ENCODE measurements around the gene SLC66A2.

The SLC66A2 gene

DNA sequence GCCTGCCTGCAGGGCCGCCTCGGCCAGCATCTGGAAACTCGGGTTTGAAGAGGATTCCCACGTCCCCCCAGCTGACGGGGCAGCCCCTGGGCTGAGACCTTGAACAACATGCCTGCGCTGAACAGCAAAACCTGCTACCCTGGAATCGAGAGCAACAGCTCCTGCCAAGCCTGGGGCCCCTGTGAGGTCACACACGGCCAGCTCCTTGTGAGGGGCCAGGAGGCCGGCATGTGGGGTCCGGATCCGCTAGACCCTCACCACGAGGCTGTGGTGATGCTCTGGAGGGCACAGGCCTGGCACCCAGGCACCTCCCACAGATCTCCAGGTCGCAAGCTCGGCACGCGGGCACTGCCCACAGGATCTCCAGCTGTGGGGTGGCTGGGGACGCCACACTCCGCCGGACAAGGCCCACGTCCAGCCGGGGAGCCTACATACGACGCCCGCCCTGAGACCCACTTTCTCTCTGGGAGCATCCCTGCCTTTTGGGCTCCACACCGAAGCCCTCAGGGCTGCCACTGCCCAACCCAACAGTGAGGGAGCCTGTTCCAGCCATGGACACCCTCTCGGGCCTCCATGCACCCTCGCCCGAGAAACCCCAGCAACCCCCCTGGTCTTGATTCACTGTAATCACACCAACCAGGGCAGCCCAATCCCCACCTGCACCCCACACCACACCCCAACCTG lies 34.1 kb downstream of the SLC66A2 start:
- DNase-seq, result no peak

DNA sequence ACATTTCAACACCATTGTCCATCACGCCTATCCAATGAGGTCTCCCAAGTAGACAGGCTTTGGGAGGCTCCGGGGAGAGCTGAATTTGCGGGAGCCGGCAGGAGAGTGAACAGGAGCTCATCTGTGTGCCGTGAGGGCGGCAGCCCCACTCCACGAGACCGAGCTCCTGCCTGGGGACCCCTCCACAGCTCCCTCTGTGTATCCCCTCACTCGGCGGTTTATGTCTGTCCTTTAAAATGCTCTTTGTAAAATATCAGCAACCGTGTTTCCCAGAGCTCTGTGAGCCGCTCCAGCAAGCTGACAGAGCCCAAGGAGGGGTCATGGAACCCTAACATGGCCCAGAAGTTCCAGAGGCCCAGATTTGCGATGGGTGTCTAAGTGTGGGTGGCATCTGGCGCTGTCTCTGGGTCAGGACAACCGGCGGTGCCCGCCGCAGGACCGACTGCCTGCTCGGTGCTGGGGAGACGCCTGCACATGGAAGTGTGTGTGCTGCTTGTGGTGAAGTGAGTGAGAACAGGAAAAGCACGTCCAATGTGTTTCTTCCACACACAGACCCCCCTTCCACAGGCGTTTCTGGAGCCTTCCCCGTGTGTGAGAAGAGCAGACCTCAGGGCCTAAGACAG lies 34.8 kb downstream of the SLC66A2 start:
- DNase-seq, result no peak

DNA sequence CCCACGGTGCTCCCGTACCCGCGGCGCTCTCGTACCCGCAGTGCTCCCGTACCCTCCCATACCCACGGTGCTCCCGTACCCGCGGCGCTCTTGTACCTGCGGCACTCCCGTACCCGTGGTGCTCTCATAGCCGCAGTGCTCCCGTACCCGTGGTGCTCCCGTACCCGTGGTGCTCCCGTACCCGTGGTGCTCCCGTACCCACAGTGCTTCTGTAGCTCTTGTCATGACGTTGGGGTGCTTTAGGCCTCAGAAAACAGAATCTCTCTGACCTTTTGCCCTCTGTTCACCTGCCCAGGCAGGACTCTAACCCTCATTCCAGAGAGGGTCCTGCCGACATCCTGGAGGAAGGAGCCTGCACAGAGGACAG lies 35.3 kb downstream of the SLC66A2 start:
- DNase-seq, result no peak

DNA sequence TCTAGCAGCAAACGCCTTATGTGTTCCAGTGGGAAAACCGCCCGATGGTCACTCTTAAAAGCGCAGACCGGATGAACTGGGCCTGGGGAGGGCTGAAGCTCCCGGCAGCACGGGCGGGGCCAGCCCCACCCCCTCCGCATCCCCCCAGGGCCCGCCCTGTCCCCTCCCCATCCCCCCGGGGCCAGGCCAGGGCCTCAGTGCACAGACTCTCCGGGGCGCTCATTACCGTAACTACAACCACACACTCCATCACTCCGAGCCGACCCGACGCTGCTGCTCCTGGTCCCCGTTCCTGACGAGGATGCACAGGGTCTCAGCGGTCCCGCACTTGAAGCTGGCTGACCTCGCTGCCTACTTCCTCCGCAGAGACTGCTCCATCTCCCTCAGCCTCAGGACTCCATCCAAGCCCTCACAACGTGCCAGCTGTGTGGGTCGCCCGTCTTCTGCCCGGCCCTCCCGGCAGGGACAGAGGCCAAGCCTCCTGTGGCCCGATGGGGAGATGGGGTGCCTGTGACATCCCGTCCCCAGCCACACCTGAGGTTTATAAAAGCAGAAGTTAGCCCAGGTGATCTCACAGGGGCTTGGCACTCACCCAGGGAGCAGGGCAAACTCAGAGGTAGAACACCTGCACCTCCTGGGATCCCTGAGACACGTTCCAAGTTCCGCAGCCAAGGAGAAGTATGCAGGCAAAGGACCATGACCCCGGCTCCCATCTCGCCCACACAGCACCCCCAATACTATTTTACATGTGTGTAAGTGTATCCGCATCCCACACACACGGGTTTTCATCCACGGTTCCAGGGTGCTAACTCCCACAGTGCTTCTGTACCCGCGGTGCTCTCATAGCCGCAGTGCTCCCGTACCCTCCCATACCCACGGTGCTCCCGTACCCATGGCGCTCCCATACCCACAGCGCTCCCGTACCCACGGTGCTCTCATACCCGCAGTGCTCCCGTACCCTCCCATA lies 36.0 kb downstream of the SLC66A2 start:
- DNase-seq, result no peak

DNA sequence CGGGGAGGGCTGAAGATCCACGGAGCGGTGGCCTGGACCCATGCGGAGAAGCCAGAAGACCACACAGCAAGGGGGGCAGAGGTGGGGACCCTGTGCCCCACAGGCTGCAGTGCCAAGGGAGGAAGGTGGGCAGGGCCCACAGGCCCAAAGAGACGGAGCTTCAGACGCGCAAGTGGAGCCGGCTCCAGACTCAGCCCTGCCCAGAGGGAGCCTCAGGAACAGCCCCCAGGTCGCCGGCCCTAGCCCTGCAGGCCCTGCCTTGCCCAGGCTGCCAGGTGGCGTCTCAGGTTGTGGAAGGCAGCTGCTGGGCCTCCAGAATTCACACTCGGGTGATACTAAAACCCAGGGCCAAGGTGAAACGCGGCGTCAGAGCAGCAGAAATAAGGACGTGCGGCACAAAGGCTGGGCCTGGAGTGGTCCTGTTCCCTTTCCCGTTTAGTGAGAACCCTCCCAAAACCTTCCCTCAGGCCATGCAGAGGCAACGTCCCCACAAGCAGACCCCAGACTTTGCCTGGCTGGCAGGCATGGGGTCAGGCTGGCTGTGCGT lies 36.8 kb downstream of the SLC66A2 start:
- DNase-seq, result no peak

DNA sequence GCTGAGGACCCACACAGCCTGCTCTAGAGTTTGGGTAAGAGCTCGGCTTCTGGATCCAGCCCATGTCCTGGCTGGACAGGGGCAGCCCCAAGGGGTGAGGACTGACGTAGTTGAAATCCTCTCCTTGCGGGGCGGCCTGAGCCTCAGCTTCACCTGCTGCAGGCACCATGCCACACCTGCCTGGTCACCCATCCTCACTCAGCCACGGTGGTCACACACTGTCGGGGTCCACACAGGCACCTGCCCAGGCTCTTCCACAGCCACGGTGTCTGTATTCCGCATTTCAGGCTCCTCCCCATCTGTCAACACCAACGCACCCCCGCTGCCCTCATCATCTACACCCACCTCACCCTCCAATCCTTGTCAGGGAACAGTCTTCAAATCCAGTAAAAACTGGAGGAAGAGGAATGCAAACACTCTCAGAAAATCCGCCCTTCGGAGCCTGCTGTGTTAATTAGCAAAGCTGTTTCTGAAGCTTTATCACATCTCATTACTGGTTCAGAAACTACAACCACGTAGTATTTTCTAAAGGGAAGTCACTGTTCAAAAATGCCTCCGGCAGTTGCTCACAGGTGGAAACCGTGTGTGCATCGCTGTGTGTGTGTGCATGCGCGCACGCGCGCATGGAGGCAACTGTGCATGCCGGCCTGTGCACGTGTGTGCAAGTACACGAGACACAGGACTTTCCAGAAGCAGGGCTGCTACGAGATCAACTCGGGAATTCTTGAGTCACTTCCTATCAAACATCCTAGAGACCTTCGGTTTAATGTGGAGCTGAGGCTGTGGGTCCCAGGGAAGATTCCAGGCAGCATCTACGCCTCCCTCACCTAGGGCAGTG lies 38.2 kb downstream of the SLC66A2 start:
- DNase-seq, result no peak

DNA sequence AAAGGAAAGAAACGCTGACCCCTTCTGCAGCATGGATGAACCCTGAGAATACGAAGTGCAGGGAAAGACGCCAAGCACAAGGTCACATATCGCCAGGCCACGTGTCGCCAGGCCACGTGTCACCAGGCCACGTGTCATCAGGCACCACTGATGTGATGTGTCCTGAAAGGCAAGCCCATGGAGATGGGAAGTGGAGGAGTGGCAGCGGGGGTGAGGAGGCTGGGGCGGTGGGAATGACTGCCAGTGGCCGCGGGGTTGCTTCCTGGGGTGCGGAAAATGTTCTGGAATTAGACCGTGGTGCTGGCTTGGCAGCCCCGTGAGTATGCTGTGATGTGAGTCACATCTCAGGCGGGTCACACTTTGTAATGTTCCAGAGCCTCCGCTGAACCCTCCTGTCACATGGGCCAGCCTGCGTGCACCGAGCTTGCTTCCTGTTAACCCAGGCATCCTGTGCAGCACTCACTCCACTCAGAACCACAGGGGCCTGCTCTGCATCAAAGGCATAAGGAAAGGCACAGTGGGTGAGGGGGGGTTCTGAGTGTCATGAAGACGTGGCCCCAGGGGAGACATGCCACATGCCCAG lies 39.0 kb downstream of the SLC66A2 start:
- no peak for DNase-seq

DNA sequence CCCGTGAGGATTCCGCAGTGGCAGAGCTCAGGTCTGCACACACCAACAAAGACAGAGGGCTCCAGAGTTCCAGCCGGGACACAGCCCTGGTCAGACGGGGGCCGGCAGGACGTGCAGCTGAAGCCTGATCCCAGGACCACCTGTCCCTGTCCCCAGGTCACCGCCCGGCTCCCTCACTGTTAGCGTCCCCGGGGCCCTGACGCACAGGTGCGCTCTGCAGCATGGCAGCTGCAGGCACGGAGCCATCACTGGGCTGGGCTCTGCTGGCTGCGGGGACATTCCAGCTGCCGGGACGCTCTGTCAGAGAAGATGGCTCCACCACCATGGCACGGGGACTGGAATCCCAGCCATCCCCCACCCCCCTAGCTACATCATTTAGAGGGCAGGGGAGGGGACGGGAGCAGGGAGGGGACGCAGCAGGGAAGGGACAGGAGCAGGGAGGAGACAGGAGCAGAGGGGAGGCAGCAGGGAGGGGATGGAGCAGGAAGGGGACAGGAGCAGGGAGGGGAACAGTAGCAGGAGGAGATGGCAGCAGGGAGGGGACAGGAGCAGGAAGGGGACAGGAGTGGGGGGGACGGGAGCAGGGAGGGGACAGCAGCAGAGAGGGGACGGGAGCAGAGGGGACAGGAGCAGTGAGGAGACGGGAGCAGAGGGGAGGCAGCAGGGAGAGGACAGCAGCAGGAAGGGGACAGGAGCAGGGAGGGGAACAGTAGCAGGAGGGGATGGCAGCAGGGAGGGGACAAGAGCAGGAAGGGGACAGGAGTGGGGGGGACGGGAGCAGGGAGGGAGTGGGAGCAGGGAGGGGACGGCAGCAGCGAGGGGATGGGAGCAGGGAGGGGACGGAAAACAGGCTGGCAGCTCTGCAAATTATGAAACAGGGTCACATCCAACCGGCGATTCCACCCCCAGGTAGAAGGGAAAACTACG lies 39.8 kb downstream of the SLC66A2 start:
- peak; percentile 72 for DNase-seq

DNA sequence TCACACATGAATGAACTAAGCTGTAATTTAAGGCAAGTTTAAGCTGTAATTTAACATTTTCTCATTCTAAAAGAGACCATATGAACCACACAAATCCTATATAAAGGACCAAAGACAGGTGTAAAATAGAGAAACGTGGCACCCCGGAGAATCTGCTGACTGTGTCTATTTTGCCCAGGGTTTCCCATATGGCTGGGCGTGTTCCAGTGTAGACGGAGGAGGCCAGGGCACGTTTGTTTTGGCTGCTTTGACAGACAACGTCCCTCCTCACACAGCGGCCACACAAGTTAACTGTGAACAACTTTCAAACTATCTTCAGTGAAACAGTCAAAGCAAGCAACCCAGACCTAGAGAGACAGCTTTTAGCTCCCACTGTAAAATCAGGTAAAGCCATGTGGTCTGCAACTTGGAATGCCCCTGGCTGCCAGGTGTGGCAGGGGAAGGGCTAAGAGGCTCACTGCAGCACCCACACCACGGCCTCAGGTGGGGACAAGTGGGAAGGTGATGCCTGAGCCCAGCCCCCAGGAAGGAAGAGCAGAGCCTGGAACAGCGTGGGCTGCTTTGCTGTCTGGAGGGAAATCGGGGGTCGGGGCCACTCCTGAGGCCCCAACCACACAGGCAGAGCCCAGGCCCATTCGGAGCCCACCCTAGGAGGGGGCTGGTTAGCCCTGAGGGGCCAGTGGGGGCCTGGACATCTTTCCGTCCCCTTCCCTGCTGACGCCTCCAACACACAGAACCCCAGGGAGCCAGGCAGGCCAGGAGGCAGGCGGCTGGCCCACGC lies 40.7 kb downstream of the SLC66A2 start:
- DNase-seq, result no peak

DNA sequence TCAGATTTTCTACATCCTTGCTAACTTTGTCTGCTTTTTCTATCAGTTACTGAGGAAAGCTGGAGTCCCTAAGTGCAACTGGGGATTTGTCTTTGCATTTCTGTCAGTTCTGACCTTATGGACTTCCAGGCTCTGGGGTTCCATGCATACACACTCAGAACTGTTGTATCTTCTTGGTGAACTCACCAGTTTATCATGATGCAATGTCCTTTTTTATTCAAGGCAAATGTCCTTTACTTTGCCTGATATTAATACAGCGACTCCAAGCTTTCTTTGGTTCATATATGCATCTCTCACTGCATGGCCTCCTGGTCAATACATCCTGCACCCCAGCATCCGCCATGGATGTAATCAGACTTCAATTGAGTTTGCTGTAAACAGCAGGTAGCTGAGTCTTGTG lies 44.7 kb downstream of the SLC66A2 start:
- no peak for DNase-seq

DNA sequence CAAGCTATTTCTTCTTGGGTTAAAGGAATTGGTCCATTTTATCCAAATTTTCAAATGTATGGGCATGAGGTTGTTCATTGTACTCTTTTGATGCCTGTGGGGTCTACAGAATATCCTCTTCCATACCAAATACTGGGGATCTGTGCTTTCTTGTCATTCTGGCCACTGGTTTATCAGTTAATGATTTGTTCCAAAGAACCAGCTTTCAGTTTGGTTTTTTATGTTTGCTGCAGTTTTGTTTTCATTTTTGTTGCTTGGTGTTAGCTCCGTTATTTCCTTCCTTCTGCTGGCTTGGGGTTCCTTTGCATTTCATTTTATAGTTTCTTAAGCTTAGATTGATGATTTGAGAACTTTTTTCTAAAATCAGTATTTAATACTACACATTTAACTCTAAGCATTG lies 45.5 kb downstream of the SLC66A2 start:
- no peak for DNase-seq

DNA sequence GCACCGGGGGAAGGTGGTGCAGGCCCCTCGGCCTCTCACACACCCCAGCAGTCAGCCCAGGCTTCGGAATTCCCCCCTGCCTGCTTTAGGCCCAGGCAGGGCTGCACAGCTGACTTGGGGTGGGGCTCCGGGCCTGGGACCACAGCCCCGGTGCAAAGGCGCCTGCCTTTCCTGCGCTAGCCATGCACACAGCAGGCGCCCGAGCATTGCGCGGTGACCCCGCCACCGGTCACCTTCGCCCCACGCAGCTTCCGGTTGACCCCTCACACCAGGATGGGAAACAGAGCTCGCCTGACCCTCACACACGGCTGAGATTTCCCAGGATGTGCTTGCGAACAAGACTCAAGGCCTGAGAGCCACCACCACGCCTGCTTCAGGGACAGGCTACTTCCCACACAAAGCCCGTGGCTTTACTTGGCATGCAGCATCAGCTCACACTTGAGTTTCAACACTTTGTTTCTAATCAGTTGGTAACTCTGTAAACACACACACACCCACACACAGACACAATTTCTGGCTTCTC lies 46.0 kb downstream of the SLC66A2 start:
- no peak for DNase-seq

DNA sequence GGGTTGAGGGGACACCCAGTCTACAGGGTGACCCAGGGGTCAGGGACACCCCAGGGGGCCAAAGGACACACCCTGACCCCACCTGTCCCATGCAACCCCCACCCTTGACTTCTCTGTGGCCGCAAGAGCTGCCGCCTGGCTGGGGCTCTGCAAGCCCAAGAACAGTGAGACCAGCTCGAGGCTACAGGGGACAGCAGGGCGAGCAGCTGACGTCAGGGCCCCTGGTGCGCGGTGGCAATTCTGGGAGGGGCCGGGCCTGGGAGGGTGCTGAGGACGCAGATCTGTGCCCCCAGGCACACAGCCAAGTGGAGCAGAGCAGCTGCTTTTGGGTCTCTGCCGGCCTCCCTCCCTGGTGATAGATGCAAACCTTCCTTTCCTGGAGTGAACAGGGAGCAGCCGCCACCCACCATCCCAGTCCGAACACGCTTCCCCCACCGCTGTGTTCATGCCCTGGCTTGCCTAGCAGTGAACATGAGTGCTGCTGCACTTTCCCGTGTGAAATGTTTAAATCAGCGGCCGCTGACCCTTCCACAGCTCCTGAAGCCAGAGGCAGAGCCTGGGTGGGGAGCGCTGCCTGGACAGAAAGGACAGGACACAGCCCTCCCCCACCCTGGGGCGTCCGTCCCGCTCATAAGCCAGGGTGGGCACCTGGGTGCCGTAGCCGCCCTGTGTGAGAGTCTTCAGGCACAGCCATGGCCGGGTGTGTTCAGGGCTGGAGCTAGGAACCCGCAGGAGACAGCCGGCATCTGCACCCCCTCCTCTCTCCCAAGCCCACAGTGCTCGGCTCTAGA lies 46.9 kb downstream of the SLC66A2 start:
- DNase-seq, result no peak

DNA sequence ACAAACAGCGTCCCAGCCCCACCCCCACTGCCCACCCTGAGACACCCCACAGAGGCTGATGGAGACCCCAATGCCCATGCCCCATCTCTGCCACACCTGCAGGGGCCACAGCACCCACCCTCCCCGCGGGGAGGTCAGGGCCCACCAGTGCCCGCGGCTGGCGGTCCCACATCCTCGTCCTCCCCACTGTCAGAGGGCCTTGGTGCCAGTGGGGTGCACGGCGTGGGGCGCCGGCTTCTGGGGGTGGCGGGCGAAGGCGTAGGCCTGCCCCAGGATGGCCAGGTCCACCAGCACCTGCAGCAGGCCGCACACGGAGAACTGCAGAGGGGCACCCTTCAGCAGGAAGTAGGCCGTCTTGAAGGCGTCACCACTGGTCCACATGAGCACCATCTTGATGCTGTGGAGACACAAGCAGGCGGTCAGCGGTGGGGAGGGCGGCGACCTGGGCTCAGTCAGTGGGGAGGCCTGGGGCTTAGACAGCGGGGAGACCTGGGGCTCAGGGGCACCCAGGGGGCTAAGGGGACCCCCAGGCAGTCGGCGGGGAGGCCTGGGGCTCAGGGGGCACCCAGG lies 47.6 kb downstream of the SLC66A2 start:
- DNase-seq, result no peak

DNA sequence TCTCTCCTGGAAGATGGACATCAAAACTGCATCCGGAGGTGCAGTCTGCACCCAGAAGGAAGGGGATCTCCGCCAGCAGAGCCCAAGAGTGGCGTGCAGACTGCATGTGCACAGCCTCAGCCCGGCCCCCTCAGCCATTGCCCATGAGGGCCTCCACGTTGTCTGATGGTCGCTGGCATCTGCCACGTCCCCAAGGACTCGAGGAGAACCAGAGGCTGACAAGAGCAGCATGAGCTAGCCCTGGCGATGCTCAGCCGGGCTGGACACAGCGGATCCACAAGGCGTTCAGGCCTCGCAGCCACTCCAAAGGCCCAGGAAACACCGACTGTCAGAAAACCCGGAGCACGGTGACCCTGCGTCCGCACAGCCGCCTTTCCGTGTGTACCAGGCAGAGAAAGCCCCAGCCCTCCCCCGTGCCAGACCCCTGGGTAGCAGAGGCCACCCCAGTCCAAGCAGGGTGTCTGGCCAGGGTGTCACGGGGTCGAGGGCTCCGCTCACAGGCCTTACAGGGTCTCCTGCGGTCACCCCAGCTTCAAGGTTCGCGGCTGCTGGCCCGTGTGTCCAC lies 48.3 kb downstream of the SLC66A2 start:
- DNase-seq, result no peak

DNA sequence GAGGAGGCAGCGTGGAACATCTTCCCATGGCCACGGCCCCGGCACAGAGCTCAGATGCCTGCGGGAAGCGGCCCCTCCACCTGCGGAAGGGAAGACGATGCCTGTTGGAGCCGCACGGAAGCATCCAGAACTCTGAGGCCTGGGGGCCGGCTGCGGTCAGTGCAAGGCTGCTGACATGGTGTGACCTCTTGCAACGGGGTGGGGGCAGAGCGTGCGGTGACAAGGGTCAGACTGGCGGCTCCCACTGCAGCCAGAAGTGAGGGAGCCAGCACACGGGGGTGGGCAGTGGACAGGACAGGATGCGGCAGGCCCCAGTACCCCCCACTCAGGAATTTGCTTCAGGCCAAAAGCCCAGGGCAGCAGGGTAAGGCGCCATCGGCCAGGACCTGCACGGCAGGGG lies 48.8 kb downstream of the SLC66A2 start:
- DNase-seq, result no peak

DNA sequence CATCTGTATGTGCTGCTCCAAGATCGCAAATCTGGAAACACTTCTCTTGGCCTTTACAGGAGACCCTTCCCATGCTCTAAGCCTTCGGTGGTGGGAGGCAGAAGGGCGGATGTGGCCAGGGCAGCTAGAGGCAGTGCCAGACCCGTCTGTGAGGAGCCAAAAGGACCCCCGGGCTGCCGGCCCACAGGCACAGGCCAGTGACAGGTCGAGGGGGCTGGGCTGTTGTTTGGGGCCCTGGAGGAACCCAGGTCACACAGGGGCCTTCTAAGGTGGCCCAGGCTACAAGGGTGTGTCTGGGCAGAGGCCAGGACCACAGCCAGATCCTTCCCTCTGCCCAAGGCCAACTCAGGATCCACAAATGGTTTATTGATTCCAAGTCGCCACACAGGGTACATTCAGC lies 49.4 kb downstream of the SLC66A2 start:
- no peak for DNase-seq

DNA sequence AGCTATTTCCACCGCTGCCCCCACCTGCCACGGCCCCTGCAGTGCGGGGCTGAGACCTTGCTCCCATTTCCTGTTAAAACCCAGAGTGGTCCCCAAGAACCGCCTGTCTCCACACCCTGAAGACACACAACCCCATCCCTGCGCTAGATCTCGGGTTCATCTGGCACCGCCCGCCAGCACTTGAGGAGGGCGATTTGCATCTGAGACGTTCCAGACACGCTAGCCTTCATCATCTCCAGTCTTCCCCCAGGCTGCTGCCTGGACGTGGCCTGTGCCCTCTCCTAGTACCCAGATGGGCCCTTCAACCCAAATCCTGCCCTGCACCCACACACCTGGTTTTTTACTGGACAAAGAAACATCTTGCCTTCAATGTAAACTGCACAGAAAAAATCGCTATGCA lies 49.8 kb downstream of the SLC66A2 start:
- no peak for DNase-seq

All from femur (tissue), 1 donor.